Trophoblast cell (in vitro differentiated cells and primary cell): Measurements from ENCODE around the gene PIK3R5.

Source experiments
- DNase-seq, 2 donors: peaks; one replicate each; pipeline ENCODE4 v3.0.0-alpha.2; 2016
- H2AFZ ChIP-seq: 2 replicates; pipeline ENCODE4 v1.6.1; 2013; ENCODE audit warnings: low read length, moderate library complexity, mild to moderate bottlenecking; ENCODE audit not compliant: insufficient read depth, poor library complexity
- H2AK5ac ChIP-seq: 2 replicates; pipeline ENCODE4 v1.6.1; 2013; ENCODE audit warnings: mild to moderate bottlenecking, low read length
- H2BK120ac ChIP-seq: 2 replicates; pipeline ENCODE4 v1.6.1; 2013; ENCODE audit warnings: low read length, mild to moderate bottlenecking, moderate library complexity; ENCODE audit not compliant: insufficient read depth, poor library complexity
- H2BK12ac ChIP-seq: 2 replicates; pipeline ENCODE4 v1.6.1; 2013; ENCODE audit warnings: mild to moderate bottlenecking, low read length, moderate library complexity
- H2BK5ac ChIP-seq: 2 replicates; pipeline ENCODE4 v1.6.1; 2013; ENCODE audit warnings: low read length, low read depth, moderate library complexity, mild to moderate bottlenecking; ENCODE audit not compliant: poor library complexity
- H3K14ac ChIP-seq: 2 replicates; pipeline ENCODE4 v1.6.1; 2013; ENCODE audit warnings: mild to moderate bottlenecking, low read length
- H3K18ac ChIP-seq: 2 replicates; pipeline ENCODE4 v1.6.1; 2013; ENCODE audit warnings: mild to moderate bottlenecking, low read length
- H3K23ac ChIP-seq: 2 replicates; pipeline ENCODE4 v1.6.1; 2013; ENCODE audit warnings: low read length
- H3K27ac ChIP-seq: 2 replicates; pipeline ENCODE4 v1.5.1; 2013; ENCODE audit warnings: low read depth, mild to moderate bottlenecking, inconsistent platforms, low read length, moderate library complexity
- H3K27me3 ChIP-seq: 2 replicates; pipeline ENCODE4 v1.6.1; 2013; ENCODE audit warnings: inconsistent platforms, mild to moderate bottlenecking, low read length, moderate library complexity; ENCODE audit not compliant: insufficient read depth
- H3K36me3 ChIP-seq, 2 experiments: 1 replicate in 1 of 2; 2 replicates in 1 of 2; pipeline ENCODE4 v1.6.1; 2013; ENCODE audit warnings: low read length in 2 of 2, mild to moderate bottlenecking in 2 of 2, moderate library complexity in 1 of 2; ENCODE audit not compliant: insufficient read depth in 2 of 2, control insufficient read depth in 1 of 2
- H3K4ac ChIP-seq: 2 replicates; pipeline ENCODE4 v1.6.1; 2013; ENCODE audit warnings: low read depth, mild to moderate bottlenecking, low read length, moderate library complexity
- H3K4me1 ChIP-seq, 2 experiments: 1 replicate in 1 of 2; 2 replicates in 1 of 2; pipeline ENCODE4 v1.6.1; 2013; ENCODE audit warnings: low read length in 2 of 2, mild to moderate bottlenecking in 2 of 2, moderate library complexity in 1 of 2; ENCODE audit not compliant: insufficient read depth in 2 of 2, control insufficient read depth in 1 of 2
- H3K4me2 ChIP-seq: 2 replicates; pipeline ENCODE4 v1.6.1; 2013; ENCODE audit warnings: inconsistent platforms, mild to moderate bottlenecking, low read length, moderate library complexity
- H3K4me3 ChIP-seq: 2 replicates; pipeline ENCODE4 v1.5.1; 2013; ENCODE audit warnings: mild to moderate bottlenecking, low read depth, low read length, inconsistent platforms
- H3K79me1 ChIP-seq: one replicate; pipeline ENCODE4 v1.6.1; 2013; ENCODE audit warnings: low read length
- H3K79me2 ChIP-seq: 2 replicates; pipeline ENCODE4 v1.6.1; 2013; ENCODE audit warnings: low read length, mild to moderate bottlenecking; ENCODE audit not compliant: control insufficient read depth, insufficient read depth, poor library complexity
- H3K9ac ChIP-seq: 2 replicates; pipeline ENCODE4 v1.6.1; 2013; ENCODE audit warnings: mild to moderate bottlenecking, low read length
- H3K9me3 ChIP-seq: 2 replicates; pipeline ENCODE4 v1.6.1; 2013; ENCODE audit warnings: low read depth, mild to moderate bottlenecking, control low read depth, inconsistent platforms, low read length; ENCODE audit not compliant: insufficient read depth
- H4K12ac ChIP-seq: 2 replicates; pipeline ENCODE4 v1.6.1; 2013; ENCODE audit warnings: low read depth, mild to moderate bottlenecking, low read length, moderate library complexity
- H4K8ac ChIP-seq: 2 replicates; pipeline ENCODE4 v1.6.1; 2013; ENCODE audit warnings: low read depth, mild to moderate bottlenecking, low read length, moderate library complexity
- H4K91ac ChIP-seq: one replicate; pipeline ENCODE4 v1.6.1; 2013; ENCODE audit warnings: low read depth, mild to moderate bottlenecking, low read length, moderate library complexity
- WGBS: extraction: QIAGEN DNeasy Blood & Tissue Kit; methylation state at CpG from one replicate; pipeline ENCODE4 v1.1.7; 2013; ENCODE audit warnings: missing lambda C conversion rate; ENCODE audit not compliant: insufficient read length, insufficient coverage; ENCODE audit errors: extremely low coverage; 5-methylcytosine and 5-hydroxymethylcytosine counted together

PIK3R5 gene

DNA sequence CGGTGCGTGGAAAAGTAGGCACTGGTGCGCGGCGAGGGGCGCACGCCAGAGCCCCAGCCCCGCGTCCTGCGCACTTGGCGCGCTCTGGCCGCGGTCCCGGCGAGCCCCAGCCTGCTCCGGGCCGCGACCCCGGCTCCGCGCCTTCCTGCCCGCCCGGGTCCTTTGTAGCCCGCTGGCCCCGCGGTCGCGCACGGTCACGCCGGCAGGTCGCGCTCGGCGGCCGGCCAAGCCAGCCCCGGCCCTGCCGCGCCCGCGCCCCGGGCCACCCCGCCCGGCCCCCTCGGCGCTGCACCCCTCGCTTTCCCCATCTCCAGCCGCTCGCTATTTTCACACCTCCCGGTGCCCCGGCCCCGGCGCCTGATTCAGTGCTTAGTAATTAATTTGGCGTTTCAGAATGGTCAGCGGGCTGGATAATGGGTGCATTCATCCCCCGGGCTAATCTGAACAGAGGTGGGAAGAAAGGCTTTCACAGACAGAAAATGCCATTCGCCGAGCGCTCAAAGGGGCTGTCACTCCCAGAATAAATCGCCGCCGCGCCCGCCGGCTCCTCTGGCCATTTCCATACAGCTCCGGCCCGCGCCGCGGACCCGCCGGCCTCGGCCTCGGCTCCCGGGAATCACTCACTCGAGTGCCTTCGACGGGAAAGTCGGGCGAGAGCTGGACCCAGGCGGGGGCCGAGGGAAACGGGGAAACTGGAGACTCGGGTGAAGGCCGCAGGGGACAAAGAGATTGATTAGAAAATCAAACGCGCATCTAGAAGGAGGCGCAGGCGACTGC is 38.0 kb upstream of the PIK3R5 start:
- peak; percentile 25 to 42 for DNase-seq

DNA sequence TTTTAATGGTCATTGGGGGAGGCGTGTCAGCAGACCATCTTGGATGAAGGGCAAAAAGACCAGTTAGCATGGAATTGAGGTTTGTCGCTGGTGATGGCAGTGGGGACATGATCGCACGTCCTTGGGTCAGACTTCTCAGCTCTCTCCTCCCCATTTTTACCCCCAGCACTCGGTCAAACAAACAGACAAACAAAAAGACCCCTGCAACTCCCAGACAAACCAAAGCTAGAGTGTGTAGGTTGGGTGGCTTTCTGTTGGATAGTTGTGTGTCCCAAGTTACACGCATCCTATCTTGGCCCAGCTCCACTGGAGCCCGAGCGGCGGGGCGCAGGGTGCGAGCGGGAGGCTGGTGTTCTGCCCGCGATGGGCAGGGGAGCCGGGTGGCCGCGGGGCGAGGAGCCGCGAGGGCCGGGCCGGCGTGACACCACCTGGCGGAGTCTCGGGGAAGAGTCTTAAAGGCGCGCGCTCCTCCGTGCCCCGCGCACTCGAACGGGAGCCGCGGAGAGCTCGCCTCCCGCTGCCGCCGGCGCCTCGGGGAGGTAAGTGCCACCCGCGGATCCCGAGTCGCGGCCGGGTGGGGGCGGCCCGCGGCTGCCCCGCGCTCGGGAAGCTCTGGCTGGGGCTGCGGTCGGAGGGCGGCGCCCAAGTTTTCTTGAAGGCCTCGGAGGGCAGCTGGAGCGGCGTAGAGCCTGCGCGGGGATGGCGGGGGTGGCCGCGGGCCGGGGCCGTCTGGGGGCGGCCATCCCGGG is 37.3 kb upstream of the PIK3R5 start:
- H3K4me2 ChIP-seq: peak overlapping the region; percentile 84
- H3K14ac ChIP-seq: no peak overlapping the region
- H3K4me1 ChIP-seq: peaks cover 5 to 6% of the 10 kb centered on the region in 2 experiments
- no peak overlapping the region for H4K12ac ChIP-seq
- H3K79me1 ChIP-seq: no peaks in the 10 kb centered on the region
- no peak overlapping the region for H2BK120ac ChIP-seq
- H3K4me3 ChIP-seq: peak overlapping the region; percentile 44
- H3K23ac ChIP-seq: no peak overlapping the region
- no peaks in the 10 kb centered on the region for H3K36me3 ChIP-seq
- H3K27me3 ChIP-seq: peaks cover 48% of the 10 kb centered on the region
- no CpG with 5 or more reads among the region's 69 CpGs for WGBS
- peak overlapping the region; percentile 55 for H2AFZ ChIP-seq
- H4K91ac ChIP-seq: no peak overlapping the region
- H2AK5ac ChIP-seq: no peak overlapping the region
- H3K18ac ChIP-seq: no peak overlapping the region
- H2BK5ac ChIP-seq: no peak overlapping the region
- no peak overlapping the region for H3K27ac ChIP-seq
- no peaks in the 10 kb centered on the region for H3K79me2 ChIP-seq
- no peak overlapping the region for H3K4ac ChIP-seq
- no peak overlapping the region for H4K8ac ChIP-seq
- peaks cover 4% of the 10 kb centered on the region for H3K9me3 ChIP-seq
- peak in 1 of 2 donors; percentile 52 for DNase-seq
- no peak overlapping the region for H3K9ac ChIP-seq
- H2BK12ac ChIP-seq: no peak overlapping the region

More for the DNA sequence above, 38.0 kb upstream of the PIK3R5 start:
- Histone ChIP-seq H3K4ac (no peak overlapping the region), H3K9me3 (peaks cover 4% of the 10 kb centered on the region), H2AFZ (no peak overlapping the region), H2BK12ac (no peak overlapping the region), H2BK5ac (no peak overlapping the region), H3K14ac (no peak overlapping the region), H3K27me3 (peaks cover 48% of the 10 kb centered on the region), H2BK120ac (no peak overlapping the region), H3K4me2 (peak overlapping the region; percentile 84), H3K79me1 (no peaks in the 10 kb centered on the region), H3K79me2 (no peaks in the 10 kb centered on the region), H3K23ac (no peak overlapping the region), H4K91ac (no peak overlapping the region), H3K4me1 (peaks cover 5 to 6% of the 10 kb centered on the region in 2 experiments), H4K8ac (no peak overlapping the region), H3K18ac (no peak overlapping the region), H3K9ac (no peak overlapping the region), H2AK5ac (no peak overlapping the region), H3K4me3 (peak overlapping the region; percentile 44), H4K12ac (no peak overlapping the region), H3K36me3 (no peaks in the 10 kb centered on the region), H3K27ac (no peak overlapping the region)
- no CpG with 5 or more reads among the region's 90 CpGs for WGBS

DNA sequence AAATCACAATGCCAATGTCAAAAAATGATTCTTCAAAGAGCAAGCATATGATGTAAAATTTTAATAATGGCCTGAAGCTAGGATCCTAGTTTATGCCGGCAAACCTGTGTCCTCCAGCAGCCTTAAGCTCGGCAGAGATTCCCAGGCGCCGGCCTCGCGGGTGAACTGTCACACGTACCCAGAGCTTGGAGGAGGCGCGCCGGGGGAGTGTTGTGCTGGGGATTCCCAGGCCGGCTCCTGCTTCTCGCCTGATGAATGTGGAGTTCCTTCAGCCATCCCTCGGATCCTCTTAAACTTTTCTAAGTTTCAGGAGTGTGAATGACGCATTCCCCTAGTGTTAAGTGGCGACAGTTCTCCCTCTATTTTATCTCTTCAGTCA is 36.7 kb upstream of the PIK3R5 start:
- Histone ChIP-seq H4K91ac (no peak overlapping the region), H4K12ac (no peak overlapping the region), H2BK120ac (no peak overlapping the region), H3K23ac (no peak overlapping the region), H3K9me3 (peaks cover 4% of the 10 kb centered on the region), H3K4ac (no peak overlapping the region), H2BK5ac (no peak overlapping the region), H3K4me2 (no peak overlapping the region), H3K27me3 (peaks cover 48% of the 10 kb centered on the region), H3K4me3 (no peak overlapping the region), H2BK12ac (no peak overlapping the region), H3K36me3 (no peaks in the 10 kb centered on the region), H3K79me1 (no peaks in the 10 kb centered on the region), H3K4me1 (peaks cover 5 to 6% of the 10 kb centered on the region in 2 experiments), H3K14ac (no peak overlapping the region), H2AFZ (no peak overlapping the region), H2AK5ac (no peak overlapping the region), H3K18ac (no peak overlapping the region), H3K79me2 (no peaks in the 10 kb centered on the region), H3K9ac (no peak overlapping the region), H3K27ac (no peak overlapping the region), H4K8ac (no peak overlapping the region)
- no peak for DNase-seq
- WGBS: no CpG with 5 or more reads among the region's 15 CpGs

DNA sequence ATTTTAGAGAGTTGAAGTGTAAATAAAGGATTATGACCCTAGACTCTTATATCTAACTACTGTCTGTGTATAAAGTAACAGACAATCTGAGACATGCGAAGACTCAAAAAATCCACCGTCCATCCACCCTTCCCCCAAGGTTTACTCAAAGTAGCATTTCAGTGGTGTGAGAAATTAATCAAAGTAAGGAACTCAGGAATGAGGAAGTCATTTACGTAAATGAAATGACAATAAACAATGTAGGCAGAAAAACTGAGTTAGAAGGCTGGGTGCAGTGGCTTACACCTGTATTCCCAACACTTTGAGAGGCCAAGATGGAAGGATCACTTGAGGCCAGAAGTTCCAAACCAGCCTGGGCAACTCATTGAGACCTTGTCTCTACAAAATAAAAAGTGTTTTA is 36.1 kb upstream of the PIK3R5 start:
- H3K23ac ChIP-seq: no peak overlapping the region
- H3K9ac ChIP-seq: no peak overlapping the region
- no peaks in the 10 kb centered on the region for H3K79me1 ChIP-seq
- H2BK120ac ChIP-seq: no peak overlapping the region
- no peak overlapping the region for H4K12ac ChIP-seq
- H2BK5ac ChIP-seq: no peak overlapping the region
- H3K18ac ChIP-seq: no peak overlapping the region
- no peak overlapping the region for H3K27ac ChIP-seq
- H3K9me3 ChIP-seq: peaks cover 4% of the 10 kb centered on the region
- H3K4me3 ChIP-seq: no peak overlapping the region
- H4K8ac ChIP-seq: no peak overlapping the region
- no peak overlapping the region for H2BK12ac ChIP-seq
- no peak overlapping the region for H4K91ac ChIP-seq
- H2AFZ ChIP-seq: no peak overlapping the region
- H3K4ac ChIP-seq: no peak overlapping the region
- H3K14ac ChIP-seq: no peak overlapping the region
- H2AK5ac ChIP-seq: no peak overlapping the region
- peaks cover 5 to 6% of the 10 kb centered on the region in 2 experiments for H3K4me1 ChIP-seq
- no peak for DNase-seq
- no peak overlapping the region for H3K4me2 ChIP-seq
- peaks cover 48% of the 10 kb centered on the region for H3K27me3 ChIP-seq
- no CpG with 5 or more reads among the region's 3 CpGs for WGBS
- H3K79me2 ChIP-seq: no peaks in the 10 kb centered on the region
- H3K36me3 ChIP-seq: no peaks in the 10 kb centered on the region
